ENCODE measurements around the gene NAA38. TPM values are rescaled to one million over a fixed set of nuclear protein-coding genes. Genes with fewer than 3 reads are reported as not detected.

Gene NAA38
- total RNA-seq, 1 experiment from 2014 or later, result 50.2 TPM

GRCh38 chr17:7841396-7841914 is 15.9 kb downstream of the NAA38 start:
- peaks cover 2 to 17% (median 10%) of the 10 kb centered on the region in 3 experiments; a peak in 5 of 7 replicates for H3K36me3 Mint-ChIP-seq (ENCODE audit: insufficient read depth in 1 of 3, low read depth in 3 of 3)
- H3K4ac ChIP-seq (ENCODE audit: low read depth, low read length), result no peak overlapping the region
- H2BK15ac ChIP-seq (ENCODE audit: low read depth, low read length), result no peak overlapping the region
- no peaks in the 10 kb centered on the region for H3K79me2 ChIP-seq (ENCODE audit: insufficient read depth, low read length)
- no peak overlapping the region for H3T11ph ChIP-seq (ENCODE audit: low read length)
- no peak overlapping the region for H2BK120ac ChIP-seq (ENCODE audit: low read depth, low read length, poor library complexity, severe bottlenecking)
- DNase-seq, result peak; percentile 75
- no peaks in the 10 kb centered on the region for H3K9me3 ChIP-seq (ENCODE audit: control insufficient read depth, low read depth, low read length)
- no peak overlapping the region for H3K18ac ChIP-seq (ENCODE audit: insufficient read length, low read depth, low read length)
- H3K27ac Mint-ChIP-seq, result peak overlapping the region in 1 of 3 experiments; percentile 80; a peak in 2 of 7 replicates
- H3K9ac ChIP-seq (ENCODE audit: extremely low read depth, insufficient read length, low read length), result no peak overlapping the region
- H3K56ac ChIP-seq (ENCODE audit: insufficient read length, low read depth, low read length), result no peak overlapping the region
- H3K4me1 Mint-ChIP-seq, result peaks cover 42 to 58% of the 10 kb centered on the region in 2 experiments
- H3K4me3 Mint-ChIP-seq, result peak overlapping the region; percentile 89 to 94
- no peak overlapping the region for H4K91ac ChIP-seq (ENCODE audit: insufficient read length, low read depth, low read length)
- H2BK5ac ChIP-seq (ENCODE audit: insufficient read length, low read length), result no peak overlapping the region
- peaks cover 28% of the 10 kb centered on the region; the same call in 1 of the 2 replicates for H3K27me3 ChIP-seq (ENCODE audit: insufficient read depth, low read length)
- H3K79me1 ChIP-seq (ENCODE audit: insufficient read depth, low read depth, low read length, poor library complexity, severe bottlenecking), result no peaks in the 10 kb centered on the region
- peaks cover 36% of the 10 kb centered on the region for H3K23me2 ChIP-seq (ENCODE audit: insufficient read length, low read depth, low read length, poor library complexity, severe bottlenecking)
- no peak overlapping the region for H2AK5ac ChIP-seq (ENCODE audit: insufficient read length, low read length)
- H3K27ac ChIP-seq (ENCODE audit: insufficient read length, low read depth, low read length), result no peak overlapping the region
- H4K5ac ChIP-seq (ENCODE audit: insufficient read length, low read depth, low read length), result no peak overlapping the region
- no peak overlapping the region for H3K23ac ChIP-seq (ENCODE audit: insufficient read length, low read depth, low read length)
- no peaks in the 10 kb centered on the region for H4K20me1 ChIP-seq (ENCODE audit: control insufficient read depth, insufficient read depth, insufficient read length)
- no peak overlapping the region for H2AFZ ChIP-seq (ENCODE audit: low read length)
- H4K8ac ChIP-seq (replicated peaks; ENCODE audit: insufficient read length, low read depth, low read length), result no peak overlapping the region
- H3K9me3 Mint-ChIP-seq, result no peaks in the 10 kb centered on the region; a peak in 1 of 5 replicates
- H3K4me2 ChIP-seq (ENCODE audit: insufficient read depth, insufficient read length, low read length), result peak overlapping the region; percentile 97
- H2BK20ac ChIP-seq (ENCODE audit: low read depth, low read length, poor library complexity, severe bottlenecking), result no peak overlapping the region
- WGBS (ENCODE audit: extremely low coverage, insufficient read length, low lambda C conversion rate), result no CpG with 5 or more reads among the region's 34 CpGs
- peaks cover 30% of the 10 kb centered on the region for H3K27me3 Mint-ChIP-seq (ENCODE audit: low read depth)
- no peak for TF ChIP-seq CTCF (conservative IDR thresholded peaks at IDR 0.05)
- H3K14ac ChIP-seq (ENCODE audit: insufficient read depth, low read length), result no peak overlapping the region
- H3K4me1 ChIP-seq (ENCODE audit: insufficient read depth, low read length), result no peaks in the 10 kb centered on the region; the same call in 1 of the 2 replicates
- no peak overlapping the region for H2BK12ac ChIP-seq (ENCODE audit: insufficient read length, low read depth, low read length)

Measured in H9 (cell line).